NCI-H1092 (cell line): Measurements from ENCODE around the gene TM9SF4.
"Not testable (repeated sequence)": the region's sequence is repeated elsewhere in the genome, so short reads cannot be mapped to it uniquely, and the experiment has no call there.

Source experiments
- DNase-seq: peaks from one replicate; lab custom pipeline; 2025; lab: John Stamatoyannopoulos, UW

Gene TM9SF4

DNA sequence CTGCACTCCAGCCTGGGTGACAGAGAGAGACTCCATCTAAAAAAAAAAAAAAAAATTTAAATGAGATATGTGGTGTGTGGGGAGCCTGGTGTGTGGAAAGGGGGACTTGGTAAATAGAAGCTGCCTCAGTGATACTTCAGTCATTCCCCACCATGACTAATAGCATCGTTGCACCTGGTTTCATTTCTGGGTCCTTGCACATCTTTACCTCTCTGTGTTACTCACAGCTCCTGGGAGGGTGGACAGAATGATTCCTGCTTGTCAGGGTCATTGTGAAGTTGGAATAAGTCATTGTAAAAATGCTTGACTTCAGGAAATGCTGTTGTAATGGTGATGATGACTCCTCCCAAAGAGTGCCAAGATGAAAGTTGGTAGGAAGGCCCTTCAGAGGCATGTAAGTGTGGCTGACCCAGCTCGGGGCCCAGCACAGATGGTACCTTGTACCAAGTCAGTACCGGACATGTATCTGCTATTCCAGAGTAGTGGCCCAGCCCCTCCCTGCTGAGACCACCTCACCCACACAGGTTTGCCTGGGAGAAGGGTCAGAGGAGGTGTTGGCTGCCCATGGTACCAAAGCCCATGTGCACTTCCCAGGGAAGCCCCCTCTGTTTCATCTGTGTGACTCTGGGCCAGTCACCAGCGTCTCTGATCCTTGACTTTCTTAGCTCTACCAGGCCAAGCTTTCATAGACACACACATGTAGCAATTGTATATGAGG is 49.6 kb downstream of the TM9SF4 start:
- no peak for DNase-seq

DNA sequence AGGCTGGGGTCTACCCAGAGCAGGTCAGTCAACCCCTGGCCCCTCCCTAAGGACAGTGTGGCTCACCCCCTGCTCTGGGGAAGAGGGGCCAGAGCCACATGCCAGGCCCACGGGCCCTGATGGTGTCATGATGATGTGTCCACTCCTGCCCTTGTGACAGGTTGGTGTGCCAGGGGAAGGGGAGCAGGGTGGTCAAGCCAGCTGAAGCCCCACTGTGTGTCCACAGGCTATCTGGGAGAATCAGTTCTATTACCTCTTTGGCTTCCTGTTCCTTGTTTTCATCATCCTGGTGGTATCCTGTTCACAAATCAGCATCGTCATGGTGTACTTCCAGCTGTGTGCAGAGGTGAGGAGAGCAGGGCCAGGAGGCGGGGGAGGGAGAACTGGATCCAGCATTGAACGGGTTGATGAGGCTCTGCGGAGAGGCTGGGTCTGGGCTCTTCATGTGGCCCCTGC is 50.3 kb downstream of the TM9SF4 start:
- no peak for DNase-seq

DNA sequence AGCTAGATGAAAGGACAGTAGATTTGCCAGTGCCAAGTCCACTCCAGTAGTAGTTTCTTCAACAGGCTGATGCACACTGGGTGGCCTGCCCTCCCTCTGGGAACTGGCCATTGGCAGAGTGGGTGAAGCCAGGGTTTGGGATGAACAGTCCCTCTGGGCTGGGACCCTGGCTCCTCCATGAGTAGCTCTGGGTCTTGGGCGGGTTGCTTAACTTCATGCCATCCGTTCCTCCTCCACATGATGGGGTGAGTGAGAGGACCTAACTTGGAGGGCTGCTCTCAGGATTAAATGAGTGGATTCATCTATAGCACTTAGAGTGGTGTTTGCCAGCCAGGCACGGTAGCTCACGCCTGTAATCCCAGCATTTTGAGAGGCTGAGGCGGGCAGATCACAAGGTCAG is 50.8 kb downstream of the TM9SF4 start:
- DNase-seq: no peak

DNA sequence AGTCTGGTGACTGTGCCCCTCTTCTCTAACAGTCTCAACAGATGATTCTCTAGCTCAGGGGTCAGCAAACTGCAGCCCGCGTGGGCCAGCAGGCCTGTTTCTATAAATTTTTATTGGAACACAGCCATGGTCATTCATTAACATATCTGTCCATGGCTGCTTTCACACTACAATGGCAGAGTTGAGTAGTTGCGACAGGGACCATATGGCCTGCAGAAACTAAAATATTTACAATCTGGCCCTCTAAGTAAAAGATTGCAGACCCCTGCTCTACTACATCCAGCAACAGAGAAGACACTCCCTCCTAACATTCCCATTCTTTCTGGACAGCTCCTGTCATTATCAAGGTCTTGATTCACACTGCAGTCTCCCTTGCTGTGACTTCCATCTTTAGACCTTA is 52.8 kb downstream of the TM9SF4 start:
- no peak for DNase-seq

DNA sequence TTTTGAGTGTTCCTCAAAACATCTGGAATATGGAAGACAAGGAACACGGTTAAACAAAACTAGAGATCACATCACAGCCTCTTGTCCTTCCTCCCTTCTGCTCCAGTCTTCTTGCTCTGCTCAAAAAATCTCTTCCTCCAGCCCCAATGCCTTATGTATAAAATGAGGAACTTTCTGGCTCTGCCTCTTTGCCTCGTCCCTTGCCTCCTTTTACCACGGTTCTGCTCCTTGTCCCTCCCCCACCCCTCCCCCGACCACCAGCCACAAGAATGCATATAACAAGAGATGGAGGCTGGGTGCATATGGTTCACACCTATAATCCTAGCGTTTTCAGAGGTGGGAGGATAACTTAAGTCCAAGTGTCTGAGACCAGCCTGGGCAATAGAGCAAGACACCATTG is 54.4 kb downstream of the TM9SF4 start:
- DNase-seq: no peak

DNA sequence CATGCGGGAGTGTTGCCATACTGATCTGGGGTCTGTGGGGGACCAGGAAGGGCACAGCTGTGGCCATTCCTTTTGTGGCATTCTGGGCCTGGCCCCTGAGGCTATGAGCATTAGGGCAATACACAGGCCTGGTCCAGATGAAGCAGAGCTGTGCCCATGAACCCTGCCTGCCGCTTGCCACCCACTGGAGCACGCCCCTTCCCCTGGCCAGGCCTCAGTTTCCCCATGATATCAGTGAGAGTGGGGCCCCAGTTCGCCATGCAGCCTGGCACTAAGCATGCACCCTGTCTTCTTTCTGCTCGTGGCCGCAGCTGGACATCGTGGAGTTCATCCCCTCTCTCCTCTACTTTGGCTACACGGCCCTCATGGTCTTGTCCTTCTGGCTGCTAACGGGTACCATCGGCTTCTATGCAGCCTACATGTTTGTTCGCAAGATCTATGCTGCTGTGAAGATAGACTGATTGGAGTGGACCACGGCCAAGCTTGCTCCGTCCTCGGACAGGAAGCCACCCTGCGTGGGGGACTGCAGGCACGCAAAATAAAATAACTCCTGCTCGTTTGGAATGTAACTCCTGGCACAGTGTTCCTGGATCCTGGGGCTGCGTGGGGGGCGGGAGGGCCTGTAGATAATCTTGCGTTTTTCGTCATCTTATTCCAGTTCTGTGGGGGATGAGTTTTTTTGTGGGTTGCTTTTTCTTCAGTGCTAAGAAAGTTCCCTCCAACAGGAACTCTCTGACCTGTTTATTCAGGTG is 55.6 kb downstream of the TM9SF4 start:
- no peak for DNase-seq

DNA sequence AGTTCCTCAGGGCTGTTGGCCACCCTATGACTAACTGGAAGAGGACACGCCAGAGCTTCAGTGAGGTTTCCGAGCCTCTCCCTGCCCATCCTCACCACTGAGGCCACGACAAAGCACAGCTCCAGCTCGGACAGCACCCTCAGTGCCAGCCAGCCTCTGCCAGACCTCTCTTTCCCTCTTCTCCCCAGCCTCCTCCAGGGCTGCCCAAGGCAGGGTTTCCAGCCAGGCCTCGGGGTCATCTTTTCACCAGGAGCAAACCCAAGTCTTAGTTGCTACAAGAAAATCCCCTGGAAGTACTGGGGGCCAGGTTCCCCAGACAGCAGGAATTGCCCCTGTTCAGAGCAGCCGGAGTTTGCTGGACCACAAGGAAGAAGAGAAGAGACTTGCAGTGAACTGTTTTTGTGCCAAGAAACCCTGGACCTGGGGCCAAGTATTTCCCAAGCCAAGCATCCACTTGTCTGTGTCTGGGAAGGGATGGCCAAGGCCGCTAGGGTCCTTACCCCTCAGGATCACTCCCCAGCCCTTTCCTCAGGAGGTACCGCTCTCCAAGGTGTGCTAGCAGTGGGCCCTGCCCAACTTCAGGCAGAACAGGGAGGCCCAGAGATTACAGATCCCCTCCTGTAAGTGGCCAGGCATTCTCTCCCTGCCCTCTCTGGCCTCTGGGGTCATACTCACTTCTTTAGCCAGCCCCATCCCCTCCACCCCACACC is 56.5 kb downstream of the TM9SF4 start:
- DNase-seq: no peak

DNA sequence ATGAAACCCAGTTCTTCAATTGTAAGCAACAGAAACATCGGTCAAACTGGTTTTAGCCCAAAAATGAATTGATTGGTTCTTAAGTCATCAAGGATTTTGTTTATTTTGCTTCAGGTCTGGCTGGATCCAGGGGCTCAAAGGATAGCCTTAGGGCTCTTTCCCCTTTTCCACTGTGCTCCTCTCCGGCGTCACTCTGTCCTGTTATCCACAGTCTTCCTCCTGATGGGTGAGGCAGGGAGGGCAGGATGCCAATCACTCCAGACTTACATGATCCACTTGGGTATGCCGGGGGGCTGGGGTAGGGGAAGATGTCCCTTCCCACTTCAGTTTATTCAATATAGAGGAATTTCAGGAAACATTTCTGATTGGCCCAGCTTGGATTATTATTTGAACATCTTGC is 58.0 kb downstream of the TM9SF4 start:
- DNase-seq: no peak

GRCh38 chr20:32168184-32168910 is 58.8 kb downstream of the TM9SF4 start:
- DNase-seq: no peak

DNA sequence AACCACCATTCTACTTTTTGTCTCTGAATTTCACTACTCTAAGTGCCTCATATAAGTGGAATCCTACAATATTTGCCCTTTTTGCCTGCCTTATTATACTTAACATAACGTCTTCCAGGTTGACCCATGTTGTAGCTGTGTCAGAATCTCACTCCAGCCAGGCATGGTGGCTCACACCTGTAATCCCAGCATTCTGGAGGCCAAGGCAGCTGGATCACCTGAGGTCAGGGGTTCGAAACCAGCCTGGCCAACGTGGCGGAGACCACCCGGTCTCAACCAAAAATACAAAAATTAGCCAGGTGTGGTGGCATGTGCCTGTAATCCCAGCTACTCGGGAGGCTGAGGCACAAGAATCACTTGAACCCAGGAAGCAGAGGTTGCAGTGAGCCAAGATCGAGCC is 68.2 kb downstream of the TM9SF4 start:
- not testable (repeated sequence) for DNase-seq

GRCh38 chr20:32179515-32179914 is 70.0 kb downstream of the TM9SF4 start:
- DNase-seq: no peak

DNA sequence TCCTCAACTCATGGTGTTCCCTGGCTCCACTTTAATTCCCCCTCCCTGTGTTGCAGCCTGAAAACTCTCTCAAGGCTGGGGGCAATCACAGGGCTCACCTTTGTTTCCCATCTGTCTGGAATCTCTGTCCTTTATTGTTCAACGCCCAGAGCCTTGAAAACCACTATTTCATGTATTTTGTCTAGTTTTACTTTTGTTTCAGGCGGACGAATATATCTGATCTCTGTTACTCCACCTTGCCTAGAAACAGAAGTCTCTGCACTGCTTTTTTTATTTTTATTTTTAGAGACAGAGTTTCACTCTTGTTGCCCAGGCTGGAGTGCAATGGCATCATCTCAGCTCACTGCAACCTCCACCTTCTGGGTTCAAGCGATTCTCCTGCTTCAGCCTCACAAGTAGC is 70.4 kb downstream of the TM9SF4 start:
- no peak for DNase-seq

GRCh38 chr20:32181606-32182005 is 72.1 kb downstream of the TM9SF4 start:
- DNase-seq: no peak

DNA sequence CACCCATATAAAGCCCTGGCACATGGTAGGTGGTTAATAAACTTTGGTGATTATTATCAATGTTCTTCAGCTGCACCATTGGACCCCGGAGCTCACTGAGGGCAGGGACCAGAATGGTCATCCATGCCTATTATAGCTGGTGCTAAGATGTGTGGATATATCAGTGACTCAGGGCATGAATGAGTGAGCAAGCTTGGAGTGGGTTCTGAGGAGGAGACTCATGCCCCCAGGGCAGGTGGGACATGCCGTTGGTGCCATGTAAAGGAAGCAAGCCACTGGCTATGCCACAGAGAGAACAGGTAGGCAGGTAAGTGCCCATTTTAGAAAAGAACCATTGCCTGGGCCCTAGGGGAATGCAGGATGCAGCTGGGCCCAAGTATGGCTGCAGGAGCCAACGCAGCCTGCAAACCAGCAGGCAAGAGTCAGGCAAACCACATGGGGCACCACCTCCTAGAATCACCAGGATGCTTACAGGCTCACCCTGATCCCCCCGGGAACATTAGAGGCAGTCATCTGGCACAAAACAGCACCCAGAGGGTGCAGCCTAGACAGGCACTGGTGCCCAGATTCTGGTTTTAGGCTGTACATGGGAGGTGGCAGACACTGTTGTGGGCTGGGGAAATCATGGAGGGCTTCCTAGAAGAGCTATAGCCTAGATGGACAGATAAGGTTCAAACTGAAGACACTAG is 74.6 kb downstream of the TM9SF4 start:
- DNase-seq: no peak

DNA sequence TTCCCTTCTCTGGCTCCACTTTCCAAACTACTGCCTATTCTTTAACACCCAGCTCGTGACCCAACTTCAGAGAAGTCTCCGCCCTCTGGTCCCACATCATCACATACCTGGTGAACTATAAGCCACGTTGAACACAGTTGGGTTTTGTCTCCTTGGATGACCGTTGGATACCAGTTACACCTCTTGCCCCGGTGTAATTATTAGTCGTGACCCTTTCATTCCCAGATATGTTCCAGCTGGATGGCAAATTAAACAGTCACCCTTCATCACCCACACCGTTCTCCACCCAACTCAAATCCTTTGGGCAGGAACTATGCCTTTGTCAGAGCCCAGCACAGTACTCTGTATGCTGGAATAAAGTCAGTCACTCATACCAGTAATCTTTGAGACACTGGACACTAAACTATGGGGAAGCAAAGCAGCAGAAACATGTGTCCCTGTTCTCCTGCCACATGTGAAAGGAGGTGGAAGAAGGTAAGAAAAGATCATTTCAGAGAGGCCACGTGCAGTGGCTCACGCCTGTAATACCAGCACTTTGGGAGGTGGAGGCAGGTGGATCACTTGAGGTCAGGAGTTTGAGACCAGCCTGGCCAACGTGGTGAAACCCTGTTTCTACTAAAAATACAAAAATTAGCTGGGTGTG is 75.6 kb downstream of the TM9SF4 start:
- no peak for DNase-seq

- DNase-seq: no peak
Observed at GRCh38 chr20:32186506-32186905, 77.0 kb downstream of the TM9SF4 start.

DNA sequence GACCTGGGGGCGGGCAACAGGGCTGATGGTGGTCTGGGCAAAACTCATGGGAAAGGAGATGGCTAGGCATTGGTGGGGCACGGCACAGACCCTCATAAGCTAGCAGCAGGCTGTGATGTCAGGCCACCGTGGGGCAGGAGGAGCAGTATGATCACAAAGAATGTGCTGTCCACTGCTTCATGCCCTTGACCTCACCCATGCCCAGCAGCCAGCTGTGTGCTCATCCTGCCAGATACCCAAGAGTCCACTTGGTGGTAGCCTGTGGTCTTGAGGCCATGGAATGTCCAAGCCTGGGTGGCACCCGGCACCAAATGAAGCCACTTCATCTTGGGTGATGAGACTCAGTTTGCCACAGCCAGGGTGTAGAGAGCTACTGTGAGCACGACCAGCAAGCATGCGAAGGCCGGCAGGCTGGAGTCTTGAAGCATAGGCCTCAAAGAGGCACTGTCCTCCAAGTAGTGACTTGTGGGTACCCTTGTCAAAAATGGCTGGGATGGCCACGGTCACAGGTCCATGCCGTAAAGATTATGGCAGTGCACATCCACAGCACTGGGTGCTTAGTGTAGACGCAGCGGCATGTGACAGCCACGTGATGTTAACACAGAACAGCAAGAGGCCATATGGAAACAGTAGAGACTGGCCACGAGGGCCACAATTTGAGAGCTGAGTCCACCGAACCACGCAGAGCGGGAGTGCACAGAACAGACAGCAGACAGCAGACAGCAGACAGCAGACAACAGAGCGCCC is 79.0 kb downstream of the TM9SF4 start:
- DNase-seq: no peak

- no peak for DNase-seq
Observed at GRCh38 chr20:32189123-32189410, 79.6 kb downstream of the TM9SF4 start.

GRCh38 chr20:32189691-32190615 is 80.4 kb downstream of the TM9SF4 start:
- peak; percentile 58 for DNase-seq
